HepG2 (cell line): Measurements from ENCODE around the gene TRIM27.

ENCODE experiments used
- FOXM1 ChIP-seq: sonication (generic); formaldehyde crosslinking; IDR thresholded peaks from 2 replicates; pipeline ENCODE4 v1.5.0; 2020; ENCODE audit warnings: missing genetic modification reagents
- PHB2 ChIP-seq: fragments of 450-650 bp; IDR thresholded peaks from 2 replicates; pipeline ENCODE4 v1.6.1; 2018; ENCODE audit not compliant: partially characterized antibody
- ZNF101 ChIP-seq: sonication (generic); formaldehyde crosslinking; IDR thresholded peaks from 2 replicates; pipeline ENCODE4 v1.4.0; 2020; ENCODE audit warnings: mild to moderate bottlenecking, low read depth, missing genetic modification reagents, borderline replicate concordance
- TF ChIP-seq, protein P1 (sequence below): sonication (generic); formaldehyde crosslinking; IDR thresholded peaks from 2 replicates; pipeline ENCODE4 v1.5.0; 2020; ENCODE audit warnings: mild to moderate bottlenecking, missing genetic modification reagents, moderate library complexity
- TF ChIP-seq, protein P2 (sequence below), 2 experiments: sonication (generic) in 1 of 2; formaldehyde crosslinking in 1 of 2; IDR thresholded peaks; 2 replicates each; pipeline versions ENCODE4 v1.5.1 to v1.6.1; 2011 to 2020; ENCODE audit warnings: borderline replicate concordance in 1 of 2, low read depth in 1 of 2, low read length in 1 of 2, mild to moderate bottlenecking in 1 of 2, missing genetic modification reagents in 1 of 2, moderate library complexity in 1 of 2
- TF ChIP-seq, protein P3 (sequence below): sonication (generic); formaldehyde crosslinking; conservative IDR thresholded peaks from 2 replicates; pipeline ENCODE4 v1.4.0; 2020; ENCODE audit warnings: missing genetic modification reagents

DNA sequence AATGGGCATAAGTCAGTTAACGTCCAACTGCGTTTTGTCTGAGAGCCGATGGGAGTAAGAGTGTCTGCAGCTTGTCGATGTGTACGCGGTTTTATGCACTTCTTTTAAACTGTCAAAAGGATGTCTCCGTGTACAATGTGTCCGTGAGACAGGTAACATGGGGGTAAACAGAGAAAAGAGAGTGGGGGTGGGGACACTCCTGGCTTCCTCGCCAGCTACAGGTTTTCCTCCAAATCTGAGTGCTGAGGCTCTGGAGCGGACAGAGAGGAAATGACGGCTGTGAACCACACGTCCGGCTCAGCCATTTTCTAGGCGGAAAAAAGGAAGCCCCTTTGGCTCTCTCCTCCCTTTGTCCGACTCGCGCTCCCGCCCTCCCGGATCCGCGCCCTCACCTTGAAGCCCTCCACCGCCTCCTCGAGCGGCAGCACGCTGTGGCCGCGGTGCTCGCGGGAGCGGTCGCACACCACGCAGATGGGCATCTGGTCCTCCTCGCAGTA, 916 bp downstream of the TRIM27 start:
- TF ChIP-seq, protein P1, sequence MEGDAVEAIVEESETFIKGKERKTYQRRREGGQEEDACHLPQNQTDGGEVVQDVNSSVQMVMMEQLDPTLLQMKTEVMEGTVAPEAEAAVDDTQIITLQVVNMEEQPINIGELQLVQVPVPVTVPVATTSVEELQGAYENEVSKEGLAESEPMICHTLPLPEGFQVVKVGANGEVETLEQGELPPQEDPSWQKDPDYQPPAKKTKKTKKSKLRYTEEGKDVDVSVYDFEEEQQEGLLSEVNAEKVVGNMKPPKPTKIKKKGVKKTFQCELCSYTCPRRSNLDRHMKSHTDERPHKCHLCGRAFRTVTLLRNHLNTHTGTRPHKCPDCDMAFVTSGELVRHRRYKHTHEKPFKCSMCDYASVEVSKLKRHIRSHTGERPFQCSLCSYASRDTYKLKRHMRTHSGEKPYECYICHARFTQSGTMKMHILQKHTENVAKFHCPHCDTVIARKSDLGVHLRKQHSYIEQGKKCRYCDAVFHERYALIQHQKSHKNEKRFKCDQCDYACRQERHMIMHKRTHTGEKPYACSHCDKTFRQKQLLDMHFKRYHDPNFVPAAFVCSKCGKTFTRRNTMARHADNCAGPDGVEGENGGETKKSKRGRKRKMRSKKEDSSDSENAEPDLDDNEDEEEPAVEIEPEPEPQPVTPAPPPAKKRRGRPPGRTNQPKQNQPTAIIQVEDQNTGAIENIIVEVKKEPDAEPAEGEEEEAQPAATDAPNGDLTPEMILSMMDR: no peak
- TF ChIP-seq, protein P2, sequence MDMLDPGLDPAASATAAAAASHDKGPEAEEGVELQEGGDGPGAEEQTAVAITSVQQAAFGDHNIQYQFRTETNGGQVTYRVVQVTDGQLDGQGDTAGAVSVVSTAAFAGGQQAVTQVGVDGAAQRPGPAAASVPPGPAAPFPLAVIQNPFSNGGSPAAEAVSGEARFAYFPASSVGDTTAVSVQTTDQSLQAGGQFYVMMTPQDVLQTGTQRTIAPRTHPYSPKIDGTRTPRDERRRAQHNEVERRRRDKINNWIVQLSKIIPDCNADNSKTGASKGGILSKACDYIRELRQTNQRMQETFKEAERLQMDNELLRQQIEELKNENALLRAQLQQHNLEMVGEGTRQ (IDR thresholded peaks at IDR 0.05; ENCODE audit: low read depth, low read length): no peak
- TF ChIP-seq, protein P2 (CRISPR knock-in tag; IDR thresholded peaks at IDR 0.05; ENCODE audit: borderline replicate concordance): no peak
- no peak for TF ChIP-seq PHB2
- TF ChIP-seq FOXM1: no peak
- no peak for TF ChIP-seq ZNF101
- TF ChIP-seq, protein P3, sequence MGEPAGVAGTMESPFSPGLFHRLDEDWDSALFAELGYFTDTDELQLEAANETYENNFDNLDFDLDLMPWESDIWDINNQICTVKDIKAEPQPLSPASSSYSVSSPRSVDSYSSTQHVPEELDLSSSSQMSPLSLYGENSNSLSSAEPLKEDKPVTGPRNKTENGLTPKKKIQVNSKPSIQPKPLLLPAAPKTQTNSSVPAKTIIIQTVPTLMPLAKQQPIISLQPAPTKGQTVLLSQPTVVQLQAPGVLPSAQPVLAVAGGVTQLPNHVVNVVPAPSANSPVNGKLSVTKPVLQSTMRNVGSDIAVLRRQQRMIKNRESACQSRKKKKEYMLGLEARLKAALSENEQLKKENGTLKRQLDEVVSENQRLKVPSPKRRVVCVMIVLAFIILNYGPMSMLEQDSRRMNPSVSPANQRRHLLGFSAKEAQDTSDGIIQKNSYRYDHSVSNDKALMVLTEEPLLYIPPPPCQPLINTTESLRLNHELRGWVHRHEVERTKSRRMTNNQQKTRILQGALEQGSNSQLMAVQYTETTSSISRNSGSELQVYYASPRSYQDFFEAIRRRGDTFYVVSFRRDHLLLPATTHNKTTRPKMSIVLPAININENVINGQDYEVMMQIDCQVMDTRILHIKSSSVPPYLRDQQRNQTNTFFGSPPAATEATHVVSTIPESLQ (CRISPR knock-in tag): 0 out of 2 replicates have a peak, but pooled peaks have one; percentile 3
